OCI-LY7 (cell line): ENCODE results near the gene WDR64. TPM values are rescaled to one million over a fixed set of nuclear protein-coding genes. Genes with fewer than 3 reads are reported as not detected.

Experiments used
- BruUV-seq: library from RNA; stranded (reverse); fragments of 400-500 nt; replicated peaks from 2 replicates; lab custom pipeline; 2021; lab: Mats Ljungman, UMichigan
- CTCF ChIA-PET: fragments of 300-600 bp; sonication (Branson Sonifier 250); formaldehyde crosslinking; loops from one replicate; lab custom pipeline; 2022; ENCODE audit warnings: antibody characterized with exemption; ENCODE audit not compliant: unreplicated experiment; lab: Charles Lee
- POLR2A ChIA-PET: fragments of 300-600 bp; sonication (Branson Sonifier 250); formaldehyde crosslinking; loops from one replicate; lab custom pipeline; 2022; ENCODE audit warnings: antibody characterized with exemption; lab: Charles Lee
- DNase-seq: peaks from one replicate; pipeline ENCODE4 v3.0.0-alpha.2; 2015; ENCODE audit warnings: low spot score
- H2AFZ ChIP-seq: fragments of 200-600 bp; sonication (generic), shearing (Covaris generic); 2 replicates; pipeline ENCODE4 v1.6.1; 2014; ENCODE audit warnings: mild to moderate bottlenecking, antibody characterized with exemption, low read length, moderate library complexity
- H3K27ac ChIP-seq: fragments of 200-600 bp; sonication (generic); 2 replicates; pipeline ENCODE4 v1.5.1; 2014; ENCODE audit warnings: mixed run types, low read depth, mild to moderate bottlenecking, moderate library complexity, low read length, inconsistent platforms; ENCODE audit not compliant: poor library complexity, severe bottlenecking
- H3K36me3 ChIP-seq: fragments of 200-600 bp; sonication (generic); 2 replicates; pipeline ENCODE4 v1.6.1; 2014; ENCODE audit warnings: mild to moderate bottlenecking, antibody characterized with exemption, low read length, moderate library complexity, mixed read lengths; ENCODE audit not compliant: insufficient read depth
- H3K4me1 ChIP-seq: fragments of 200-600 bp; sonication (generic); 2 replicates; pipeline ENCODE4 v1.5.1; 2014; ENCODE audit warnings: mild to moderate bottlenecking, low read length; ENCODE audit not compliant: insufficient read depth, poor library complexity, severe bottlenecking
- H3K4me2 ChIP-seq: fragments of 200-600 bp; sonication (generic); 2 replicates; pipeline ENCODE4 v1.6.1; 2014; ENCODE audit warnings: mild to moderate bottlenecking, low read length
- H3K4me3 ChIP-seq: fragments of 200-600 bp; sonication (generic); 2 replicates; pipeline ENCODE4 v1.5.1; 2014; ENCODE audit warnings: mild to moderate bottlenecking, low read depth, low read length; ENCODE audit not compliant: poor library complexity, severe bottlenecking
- H3K79me2 ChIP-seq: fragments of 200-600 bp; sonication (generic); 2 replicates; pipeline ENCODE4 v1.6.1; 2016; ENCODE audit warnings: low read depth, mild to moderate bottlenecking, low read length, moderate library complexity, mixed read lengths; ENCODE audit not compliant: insufficient read depth
- H3K9me2 ChIP-seq: fragments of 200-600 bp; sonication (generic); 2 replicates; pipeline ENCODE4 v1.6.1; 2016; ENCODE audit warnings: mild to moderate bottlenecking, low read length, mixed read lengths; ENCODE audit not compliant: insufficient read depth
- H3K9me3 ChIP-seq: fragments of 200-600 bp; sonication (generic); 2 replicates; pipeline ENCODE4 v1.6.1; 2014; ENCODE audit warnings: mild to moderate bottlenecking, mixed run types, low read length, mixed read lengths
- H4K20me1 ChIP-seq: fragments of 200-600 bp; sonication (generic); 2 replicates; pipeline ENCODE4 v1.6.1; 2014; ENCODE audit warnings: mild to moderate bottlenecking, antibody characterized with exemption, low read length, moderate library complexity, mixed read lengths; ENCODE audit not compliant: insufficient read depth
- CTCF ChIP-seq: fragments of 200-600 bp; sonication (generic); conservative IDR thresholded peaks from 2 replicates; pipeline ENCODE4 v1.5.1; 2014; ENCODE audit warnings: mild to moderate bottlenecking, antibody characterized with exemption, low read length, moderate library complexity, mixed read lengths
- EZH2phosphoT487 ChIP-seq: fragments of 200-600 bp; sonication (generic); IDR thresholded peaks from 2 replicates; pipeline ENCODE4 v1.6.1; 2018; ENCODE audit warnings: low read depth, borderline replicate concordance, mild to moderate bottlenecking, mixed run types, antibody characterized with exemption, low read length, moderate library complexity, mixed read lengths
- intact Hi-C: fragments of 100-400 bp; cut with micrococcal nuclease; formaldehyde crosslinking; loops from one replicate; pipeline ENCODE4 v1.10.0; 2022; ENCODE audit not compliant: unreplicated experiment
- total RNA-seq, 2 experiments: library from RNA; depleted of rRNA in 1 of 2; stranded (reverse); fragments of >200 nt in 1 of 2; shearing (Covaris generic) in 1 of 2; gene quantifications; 2 replicates each; pipeline ENCODE4 v1.2.3, GENCODE V29; 2014 to 2022

The WDR64 gene
- total RNA-seq, 2 experiments from 2014 or later = not detected

- Histone ChIP-seq H3K36me3 (no peaks in the 10 kb centered on the region), H3K27ac (no peak overlapping the region), H3K9me3 (no peaks in the 10 kb centered on the region), H2AFZ (no peak overlapping the region), H3K4me1 (no peaks in the 10 kb centered on the region), H4K20me1 (no peaks in the 10 kb centered on the region), H3K4me3 (no peak overlapping the region), H3K4me2 (no peak overlapping the region), H3K9me2 (no peaks in the 10 kb centered on the region), H3K79me2 (no peaks in the 10 kb centered on the region)
- ChIA-PET CTCF (no interaction called here), POLR2A (no interaction called here)
- no peak for TF ChIP-seq CTCF
- TF ChIP-seq EZH2phosphoT487 = no peak
- DNase-seq = no peak
- no TSS peak for BruUV-seq
- intact Hi-C loops = no loop called here
Measured at GRCh38 chr1:241771117-241771516, 119.0 kb downstream of the WDR64 start.

GRCh38 chr1:241772932-241773500, 120.9 kb downstream of the WDR64 start:
- Histone ChIP-seq H3K4me2 (no peak overlapping the region), H3K27ac (no peak overlapping the region), H3K9me2 (no peaks in the 10 kb centered on the region), H3K9me3 (no peaks in the 10 kb centered on the region), H3K4me1 (no peaks in the 10 kb centered on the region), H2AFZ (no peak overlapping the region), H3K4me3 (no peak overlapping the region), H3K79me2 (no peaks in the 10 kb centered on the region), H4K20me1 (no peaks in the 10 kb centered on the region), H3K36me3 (no peaks in the 10 kb centered on the region)
- BruUV-seq = no TSS peak
- no peak for DNase-seq
- TF ChIP-seq CTCF (no peak), EZH2phosphoT487 (no peak)
- intact Hi-C loops = no loop called here
- ChIA-PET CTCF (no interaction called here), POLR2A (no interaction called here)

GRCh38 chr1:241773991-241774390, 121.9 kb downstream of the WDR64 start:
- TF ChIP-seq CTCF = no peak
- TF ChIP-seq EZH2phosphoT487 = no peak
- Histone ChIP-seq H3K36me3 (no peaks in the 10 kb centered on the region), H3K4me3 (no peak overlapping the region), H3K9me2 (no peaks in the 10 kb centered on the region), H3K27ac (no peak overlapping the region), H3K79me2 (no peaks in the 10 kb centered on the region), H3K9me3 (no peaks in the 10 kb centered on the region), H2AFZ (no peak overlapping the region), H3K4me2 (no peak overlapping the region), H3K4me1 (no peaks in the 10 kb centered on the region), H4K20me1 (no peaks in the 10 kb centered on the region)
- POLR2A ChIA-PET = interaction anchor here (0.8 kb wide), 1 partner anchor 11 kb away, joined by 3 read pairs; no protein-coding TSS in a partner anchor
- DNase-seq = no peak
- BruUV-seq = no TSS peak
- CTCF ChIA-PET = no interaction called here
- intact Hi-C loops = no loop called here
